H9 (cell line): ENCODE results near the gene MAD1L1. TPM values are rescaled to one million over a fixed set of nuclear protein-coding genes. Genes with fewer than 3 reads are reported as not detected.
A peak's percentile ranks its signal among the peaks of the same experiment; 100 is the strongest.

Experiments
- DNase-seq: peaks from one replicate; pipeline ENCODE4 v3.0.0-alpha.2; 2017
- H2AFZ ChIP-seq: one replicate; pipeline ENCODE4 v1.6.1; 2013; ENCODE audit warnings: mild to moderate bottlenecking, low read length, control low read depth, moderate library complexity
- H2AK5ac ChIP-seq: 2 replicates; pipeline ENCODE4 v1.6.1; 2013; ENCODE audit warnings: low read length, control low read depth, mixed read lengths; ENCODE audit not compliant: insufficient read length
- H2BK120ac ChIP-seq: one replicate; pipeline ENCODE4 v1.6.1; 2013; ENCODE audit warnings: low read depth, mild to moderate bottlenecking, low read length, control low read depth, inconsistent platforms; ENCODE audit not compliant: poor library complexity, severe bottlenecking
- H2BK12ac ChIP-seq: 2 replicates; pipeline ENCODE4 v1.6.1; 2013; ENCODE audit warnings: low read length, control low read depth, mixed read lengths, low read depth; ENCODE audit not compliant: insufficient read length
- H2BK15ac ChIP-seq: 2 replicates; pipeline ENCODE4 v1.6.1; 2013; ENCODE audit warnings: low read depth, low read length, control low read depth
- H2BK20ac ChIP-seq: one replicate; pipeline ENCODE4 v1.6.1; 2013; ENCODE audit warnings: low read depth, mild to moderate bottlenecking, low read length, control low read depth, inconsistent platforms; ENCODE audit not compliant: poor library complexity, severe bottlenecking
- H2BK5ac ChIP-seq: 2 replicates; pipeline ENCODE4 v1.6.1; 2013; ENCODE audit warnings: low read length, control low read depth, mixed read lengths; ENCODE audit not compliant: insufficient read length
- H3K14ac ChIP-seq: 2 replicates; pipeline ENCODE4 v1.6.1; 2013; ENCODE audit warnings: low read length, control low read depth; ENCODE audit not compliant: insufficient read depth
- H3K18ac ChIP-seq: 2 replicates; pipeline ENCODE4 v1.6.1; 2013; ENCODE audit warnings: low read depth, mild to moderate bottlenecking, mixed read lengths, low read length, control low read depth; ENCODE audit not compliant: insufficient read length
- H3K23ac ChIP-seq: 2 replicates; pipeline ENCODE4 v1.6.1; 2013; ENCODE audit warnings: low read length, control low read depth, mixed read lengths, low read depth; ENCODE audit not compliant: insufficient read length
- H3K23me2 ChIP-seq: 2 replicates; pipeline ENCODE4 v1.6.1; 2013; ENCODE audit warnings: low read depth, mild to moderate bottlenecking, mixed read lengths, low read length, control low read depth; ENCODE audit not compliant: insufficient read length, poor library complexity, severe bottlenecking
- H3K27ac ChIP-seq: 2 replicates; pipeline ENCODE4 v1.5.1; 2013; ENCODE audit warnings: low read length, control low read depth, mixed read lengths, low read depth; ENCODE audit not compliant: insufficient read length
- H3K27me3 ChIP-seq: 2 replicates; pipeline ENCODE4 v1.6.1; 2013; ENCODE audit warnings: low read length, control low read depth, inconsistent platforms; ENCODE audit not compliant: insufficient read depth
- H3K4ac ChIP-seq: 2 replicates; pipeline ENCODE4 v1.6.1; 2013; ENCODE audit warnings: low read depth, mild to moderate bottlenecking, control low read depth, inconsistent platforms, low read length, moderate library complexity
- H3K4me1 ChIP-seq: 2 replicates; pipeline ENCODE4 v1.6.1; 2013; ENCODE audit warnings: low read length, control low read depth, inconsistent platforms; ENCODE audit not compliant: insufficient read depth
- H3K4me2 ChIP-seq: 2 replicates; pipeline ENCODE4 v1.6.1; 2013; ENCODE audit warnings: low read length, control low read depth, mixed read lengths; ENCODE audit not compliant: insufficient read length, insufficient read depth
- H3K56ac ChIP-seq: 2 replicates; pipeline ENCODE4 v1.6.1; 2013; ENCODE audit warnings: low read depth, mild to moderate bottlenecking, mixed read lengths, low read length, control low read depth; ENCODE audit not compliant: insufficient read length
- H3K79me1 ChIP-seq: 2 replicates; pipeline ENCODE4 v1.6.1; 2013; ENCODE audit warnings: low read depth, mild to moderate bottlenecking, moderate library complexity, low read length, control low read depth, inconsistent platforms; ENCODE audit not compliant: insufficient read depth, poor library complexity, severe bottlenecking
- H3K79me2 ChIP-seq: 2 replicates; pipeline ENCODE4 v1.6.1; 2013; ENCODE audit warnings: low read length, control low read depth, inconsistent platforms; ENCODE audit not compliant: insufficient read depth
- H3K9ac ChIP-seq: 2 replicates; pipeline ENCODE4 v1.6.1; 2013; ENCODE audit warnings: low read length, control low read depth, mixed read lengths; ENCODE audit not compliant: insufficient read length; ENCODE audit errors: extremely low read depth
- H3K9me3 ChIP-seq: one replicate; pipeline ENCODE4 v1.6.1; 2013; ENCODE audit warnings: low read depth, low read length, inconsistent platforms; ENCODE audit not compliant: control insufficient read depth
- H3T11ph ChIP-seq: one replicate; pipeline ENCODE4 v1.6.1; 2013; ENCODE audit warnings: mild to moderate bottlenecking, low read length, control low read depth, inconsistent platforms
- H4K20me1 ChIP-seq: one replicate; pipeline ENCODE4 v1.6.1; 2013; ENCODE audit not compliant: control insufficient read depth, insufficient read length, insufficient read depth
- H4K5ac ChIP-seq: 2 replicates; pipeline ENCODE4 v1.6.1; 2013; ENCODE audit warnings: low read depth, mild to moderate bottlenecking, mixed read lengths, low read length, control low read depth; ENCODE audit not compliant: insufficient read length
- H4K8ac ChIP-seq: replicated peaks from 2 replicates; pipeline ENCODE4 v1.6.1; 2013; ENCODE audit warnings: low read length, control low read depth, mixed read lengths, low read depth; ENCODE audit not compliant: insufficient read length
- H4K91ac ChIP-seq: 2 replicates; pipeline ENCODE4 v1.6.1; 2013; ENCODE audit warnings: low read depth, mild to moderate bottlenecking, moderate library complexity, mixed read lengths, low read length, control low read depth; ENCODE audit not compliant: insufficient read length
- H3K27ac Mint-ChIP-seq, 3 experiments: 2 replicates in 2 of 3; 3 replicates in 1 of 3; pipeline ENCODE4 v1.8.0; 2020 to 2021; ENCODE audit warnings: mixed read lengths in 3 of 3, mild to moderate bottlenecking in 1 of 3, moderate library complexity in 1 of 3
- H3K27me3 Mint-ChIP-seq: 2 replicates; pipeline ENCODE4 v1.8.0; 2021; ENCODE audit warnings: low read depth, mild to moderate bottlenecking, moderate library complexity, mixed read lengths
- H3K36me3 Mint-ChIP-seq, 3 experiments: 2 replicates in 2 of 3; 3 replicates in 1 of 3; pipeline ENCODE4 v1.8.0; 2020 to 2021; ENCODE audit warnings: low read depth in 3 of 3, mixed read lengths in 3 of 3; ENCODE audit not compliant: insufficient read depth in 1 of 3
- H3K4me1 Mint-ChIP-seq, 2 experiments: 2 replicates each; pipeline ENCODE4 v1.8.0; 2020; ENCODE audit warnings: mixed read lengths in 2 of 2
- H3K4me3 Mint-ChIP-seq, 2 experiments: 2 replicates in 1 of 2; 3 replicates in 1 of 2; pipeline ENCODE4 v1.8.0; 2020 to 2021; ENCODE audit warnings: mild to moderate bottlenecking in 2 of 2, mixed read lengths in 2 of 2, moderate library complexity in 1 of 2
- H3K9me3 Mint-ChIP-seq, 2 experiments: 2 replicates in 1 of 2; 3 replicates in 1 of 2; pipeline ENCODE4 v1.8.0; 2020; ENCODE audit warnings: mild to moderate bottlenecking in 2 of 2, mixed read lengths in 2 of 2, moderate library complexity in 1 of 2
- CTCF ChIP-seq: fragments of 200-600 bp; sonication (generic); conservative IDR thresholded peaks from 3 replicates; pipeline ENCODE4 v1.8.0; 2021; ENCODE audit warnings: antibody characterized with exemption, mild to moderate bottlenecking
- WGBS: extraction: QIAGEN DNeasy Blood & Tissue Kit; methylation state at CpG from one replicate; pipeline ENCODE4 v1.1.7; 2013; ENCODE audit warnings: missing lambda C conversion rate, low lambda C conversion rate, mixed read lengths; ENCODE audit not compliant: insufficient read length; ENCODE audit errors: extremely low coverage; 5-methylcytosine and 5-hydroxymethylcytosine counted together
- total RNA-seq: library from RNA; stranded (reverse); gene quantifications from 2 replicates; pipeline ENCODE4 v1.2.1, GENCODE V29; 2021

The MAD1L1 gene
- total RNA-seq, 1 experiment from 2014 or later, result 39.0 TPM

- Mint-ChIP-seq H3K27ac (peak overlapping the region in 2 of 3 experiments; percentile 2 to 90; a peak in 4 of 7 replicates), H3K9me3 (no peaks in the 10 kb centered on the region), H3K4me3 (no peak overlapping the region), H3K36me3 (peaks cover 8 to 39% (median 25%) of the 10 kb centered on the region in 3 experiments; a peak in 6 of 7 replicates), H3K27me3 (no peaks in the 10 kb centered on the region), H3K4me1 (peaks cover 19 to 28% of the 10 kb centered on the region in 2 experiments)
- H3K4me2 ChIP-seq, result no peak overlapping the region
- H4K8ac ChIP-seq, result no peak overlapping the region
- H4K20me1 ChIP-seq, result no peaks in the 10 kb centered on the region
- H2BK5ac ChIP-seq, result no peak overlapping the region
- no peak overlapping the region for H4K91ac ChIP-seq
- H3K23ac ChIP-seq, result no peak overlapping the region
- no peak for TF ChIP-seq CTCF
- H3K4ac ChIP-seq, result no peak overlapping the region
- no peaks in the 10 kb centered on the region for H3K79me2 ChIP-seq
- H3K14ac ChIP-seq, result no peak overlapping the region; the same call in 1 of the 2 replicates
- no peak overlapping the region for H2BK12ac ChIP-seq
- H3K27ac ChIP-seq, result no peak overlapping the region
- peak; percentile 27 for DNase-seq
- no peaks in the 10 kb centered on the region for H3K27me3 ChIP-seq
- no peak overlapping the region for H2BK120ac ChIP-seq
- H2AK5ac ChIP-seq, result no peak overlapping the region
- no peaks in the 10 kb centered on the region for H3K23me2 ChIP-seq
- H3K9me3 ChIP-seq, result no peaks in the 10 kb centered on the region
- no peaks in the 10 kb centered on the region for H3K4me1 ChIP-seq
- H3T11ph ChIP-seq, result no peak overlapping the region
- H2BK20ac ChIP-seq, result no peak overlapping the region
- no peak overlapping the region for H4K5ac ChIP-seq
- no peak overlapping the region for H3K9ac ChIP-seq
- no peak overlapping the region for H3K18ac ChIP-seq
- no peaks in the 10 kb centered on the region for H3K79me1 ChIP-seq
- H2AFZ ChIP-seq, result no peak overlapping the region
- no CpG with 5 or more reads among the region's 39 CpGs for WGBS
- no peak overlapping the region for H2BK15ac ChIP-seq
- no peak overlapping the region for H3K56ac ChIP-seq
These were observed 60.2 kb downstream of the MAD1L1 start for GRCh38 chr7:2172311-2173188.
